Thoracic aorta (tissue), 2 donors: ENCODE measurements around the gene KRT23. TPM values are rescaled to one million over a fixed set of nuclear protein-coding genes. Genes with fewer than 3 reads are reported as not detected.

Experiments used
- ATAC-seq: fragments of 150-250 bp; one replicate; pipeline ENCODE4 v1.8.0; 2017; ENCODE audit warnings: low read depth; ENCODE audit not compliant: insufficient number of reproducible peaks, low FRiP score
- DNase-seq: peaks from one replicate; pipeline ENCODE4 v3.0.0-alpha.2; 2020; ENCODE audit warnings: low spot score
- H3K27ac ChIP-seq, 2 donors: fragments of 200-600 bp; sonication (generic); 1 replicate in 1 of 2; 2 replicates in 1 of 2; pipeline ENCODE4 v1.5.1; 2016; ENCODE audit warnings: mild to moderate bottlenecking in 2 of 2, moderate library complexity in 2 of 2
- H3K27me3 ChIP-seq: fragments of 200-600 bp; sonication (generic); replicated peaks from 2 replicates; pipeline ENCODE4 v1.6.0; 2016; ENCODE audit warnings: mild to moderate bottlenecking; ENCODE audit not compliant: insufficient read depth
- H3K36me3 ChIP-seq: fragments of 200-600 bp; sonication (generic); one replicate; pipeline ENCODE4 v1.5.1; 2016
- H3K4me1 ChIP-seq, 2 donors: fragments of 200-600 bp; sonication (generic); 1 replicate in 1 of 2; 2 replicates in 1 of 2; pipeline versions ENCODE4 v1.5.1 to v1.6.0; 2016; ENCODE audit warnings: low read depth in 2 of 2, mild to moderate bottlenecking in 1 of 2; ENCODE audit not compliant: control insufficient read depth in 1 of 2
- H3K4me3 ChIP-seq: fragments of 200-600 bp; sonication (generic); 2 replicates; pipeline ENCODE4 v1.5.1; 2016; ENCODE audit warnings: mild to moderate bottlenecking
- H3K9me3 ChIP-seq: fragments of 200-600 bp; sonication (generic); 2 replicates; pipeline ENCODE4 v1.5.1; 2016
- total RNA-seq, 2 donors: library from RNA; depleted of rRNA; stranded (reverse); fragments of >200 nt; gene quantifications; one replicate each; pipeline versions ENCODE4 v1.1.0 to v1.2.3, GENCODE V29; 2016
- TF ChIP-seq, protein P1 (sequence below): fragments of 200-600 bp; sonication (generic); IDR thresholded peaks from one replicate; pipeline ENCODE4 v1.5.1; 2019; ENCODE audit warnings: antibody characterized with exemption

KRT23 gene
- total RNA-seq, 2 donors from 2014 or later, result 0.54 TPM; not detected in 1

- peaks cover 0 to 5% of the 10 kb centered on the region in 2 donors for H3K4me1 ChIP-seq
- ATAC-seq, result no peak
- no peak for DNase-seq
These were observed 52.5 kb downstream of the KRT23 start, which contains the start of gene KRT20 for GRCh38 chr17:40884708-40885512. TSS of gene KRT20 (minus strand) at chr17:40885242. CDS start at chr17:40885185, 57 bp downstream.

DNA sequence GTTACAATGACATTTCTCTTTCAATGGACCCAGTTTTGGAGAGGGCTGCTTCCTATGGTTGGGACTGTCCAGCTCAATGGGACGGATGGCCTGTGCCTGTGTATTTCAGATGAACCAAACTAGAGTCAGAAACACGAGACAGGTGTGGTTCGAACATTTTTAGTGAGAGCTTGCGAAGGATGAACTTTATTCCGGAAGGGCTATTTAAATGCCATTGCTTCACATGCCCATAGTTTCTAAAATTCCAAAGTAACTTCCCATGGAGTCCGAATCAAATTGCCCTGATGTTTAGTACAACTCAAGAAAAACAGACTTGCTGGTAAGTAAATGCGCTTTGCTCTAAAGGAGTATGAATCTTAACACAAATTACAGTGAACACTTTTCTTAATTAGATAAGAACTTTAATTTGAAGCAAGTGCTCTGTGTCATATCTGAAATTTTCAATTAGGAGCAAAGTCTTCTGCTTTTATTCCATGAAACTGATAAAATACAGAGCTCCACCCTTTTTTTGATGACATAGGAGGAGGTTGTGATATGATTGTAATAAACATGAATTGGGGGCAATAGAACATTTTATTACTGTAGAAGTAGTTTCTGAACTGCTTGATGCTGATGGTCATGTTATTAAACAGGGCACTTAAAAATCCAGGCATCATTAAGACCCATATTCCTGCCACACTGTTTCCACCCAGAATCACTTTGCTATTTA, 53.7 kb downstream of the KRT23 start:
- no peaks in the 10 kb centered on the region for H3K27me3 ChIP-seq
- H3K4me1 ChIP-seq, result no peaks in the 10 kb centered on the region
- no peak overlapping the region for H3K4me3 ChIP-seq
- DNase-seq (no peak), ATAC-seq (no peak)
- TF ChIP-seq, protein P1, sequence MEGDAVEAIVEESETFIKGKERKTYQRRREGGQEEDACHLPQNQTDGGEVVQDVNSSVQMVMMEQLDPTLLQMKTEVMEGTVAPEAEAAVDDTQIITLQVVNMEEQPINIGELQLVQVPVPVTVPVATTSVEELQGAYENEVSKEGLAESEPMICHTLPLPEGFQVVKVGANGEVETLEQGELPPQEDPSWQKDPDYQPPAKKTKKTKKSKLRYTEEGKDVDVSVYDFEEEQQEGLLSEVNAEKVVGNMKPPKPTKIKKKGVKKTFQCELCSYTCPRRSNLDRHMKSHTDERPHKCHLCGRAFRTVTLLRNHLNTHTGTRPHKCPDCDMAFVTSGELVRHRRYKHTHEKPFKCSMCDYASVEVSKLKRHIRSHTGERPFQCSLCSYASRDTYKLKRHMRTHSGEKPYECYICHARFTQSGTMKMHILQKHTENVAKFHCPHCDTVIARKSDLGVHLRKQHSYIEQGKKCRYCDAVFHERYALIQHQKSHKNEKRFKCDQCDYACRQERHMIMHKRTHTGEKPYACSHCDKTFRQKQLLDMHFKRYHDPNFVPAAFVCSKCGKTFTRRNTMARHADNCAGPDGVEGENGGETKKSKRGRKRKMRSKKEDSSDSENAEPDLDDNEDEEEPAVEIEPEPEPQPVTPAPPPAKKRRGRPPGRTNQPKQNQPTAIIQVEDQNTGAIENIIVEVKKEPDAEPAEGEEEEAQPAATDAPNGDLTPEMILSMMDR, result no peak
- H3K27ac ChIP-seq, result no peak overlapping the region
- H3K9me3 ChIP-seq, result no peaks in the 10 kb centered on the region
- no peaks in the 10 kb centered on the region for H3K36me3 ChIP-seq

More at GRCh38 chr17:40884708-40885512, 52.5 kb downstream of the KRT23 start, which contains the start of gene KRT20:
- Histone ChIP-seq H3K9me3 (no peaks in the 10 kb centered on the region), H3K27me3 (no peaks in the 10 kb centered on the region), H3K36me3 (no peaks in the 10 kb centered on the region), H3K27ac (no peak within 1 kb of the TSS), H3K4me3 (no peak within 1 kb of the TSS)
- TF ChIP-seq, protein P1, result no peak

DNA sequence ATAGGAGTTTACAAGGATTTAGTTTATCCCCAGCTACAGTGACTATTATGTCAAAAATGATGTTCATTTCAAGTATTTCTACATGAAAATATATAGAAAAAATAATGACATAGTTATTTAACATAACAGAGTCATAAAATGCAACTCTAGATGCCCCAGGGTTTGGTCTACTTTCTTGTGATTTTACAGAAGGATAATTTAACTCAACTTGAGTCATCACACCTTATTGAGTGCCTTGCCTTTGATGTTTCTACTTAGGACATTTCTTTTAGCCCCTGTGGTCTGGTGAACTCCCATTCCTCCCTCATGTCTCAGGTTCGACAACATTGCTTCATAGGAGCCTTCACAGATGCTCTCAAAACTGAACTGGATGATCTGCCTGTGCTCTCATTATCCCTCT, 54.4 kb downstream of the KRT23 start:
- TF ChIP-seq, protein P1, result no peak
- Histone ChIP-seq H3K36me3 (no peaks in the 10 kb centered on the region), H3K4me3 (no peak overlapping the region)

DNA sequence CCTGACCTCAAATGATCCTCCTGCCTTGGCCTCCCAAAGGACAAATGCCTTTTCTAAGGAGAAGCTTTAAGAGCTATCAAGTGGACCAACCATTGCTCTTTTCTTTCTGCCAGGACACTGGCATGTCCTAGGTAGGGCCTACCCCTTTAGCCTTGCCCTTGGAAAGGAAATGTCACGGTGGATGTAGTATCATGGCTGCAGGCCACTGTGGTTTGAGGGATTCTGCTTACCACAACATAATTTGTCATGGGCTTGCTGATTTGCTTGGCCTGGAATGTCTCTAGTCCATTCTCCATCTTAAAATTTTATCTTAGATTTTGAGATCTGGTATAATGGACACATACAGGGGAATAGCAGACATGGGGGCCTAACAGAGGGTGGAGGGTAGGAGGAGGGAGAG, 58.4 kb downstream of the KRT23 start:
- H3K27ac ChIP-seq, result no peak overlapping the region
- no peaks in the 10 kb centered on the region for H3K4me1 ChIP-seq
- TF ChIP-seq, protein P1, result no peak
- no peaks in the 10 kb centered on the region for H3K27me3 ChIP-seq
- DNase-seq (no peak), ATAC-seq (no peak)
- H3K4me3 ChIP-seq, result no peak overlapping the region
- no peaks in the 10 kb centered on the region for H3K9me3 ChIP-seq
- H3K36me3 ChIP-seq, result no peaks in the 10 kb centered on the region

More for the DNA sequence above, 54.4 kb downstream of the KRT23 start:
- Histone ChIP-seq H3K9me3 (no peaks in the 10 kb centered on the region), H3K4me1 (no peaks in the 10 kb centered on the region), H3K27me3 (no peaks in the 10 kb centered on the region), H3K27ac (no peak overlapping the region)
- ATAC-seq, result no peak
- no peak for DNase-seq

- Histone ChIP-seq H3K4me3 (no peak overlapping the region), H3K36me3 (no peaks in the 10 kb centered on the region), H3K9me3 (no peaks in the 10 kb centered on the region), H3K27me3 (no peaks in the 10 kb centered on the region), H3K27ac (no peak overlapping the region), H3K4me1 (no peaks in the 10 kb centered on the region)
- DNase-seq, result no peak
- no peak for ATAC-seq
- TF ChIP-seq, protein P1, result no peak
These were observed 59.4 kb downstream of the KRT23 start for GRCh38 chr17:40878044-40878443.
